IPS DF 6.9 (cell line): ENCODE measurements around the gene DAAM1.

Experiments used
- DNase-seq: peaks from one replicate; pipeline ENCODE4 v3.0.0-alpha.2; 2013; ENCODE audit warnings: low read depth, low spot score
- H3K27ac ChIP-seq: one replicate; pipeline ENCODE4 v1.5.1; 2013; ENCODE audit warnings: low read length, control low read depth
- H3K27me3 ChIP-seq: 2 replicates; pipeline ENCODE4 v1.6.1; 2013; ENCODE audit warnings: mild to moderate bottlenecking, low read length; ENCODE audit not compliant: control insufficient read depth, insufficient read depth
- H3K36me3 ChIP-seq: 2 replicates; pipeline ENCODE4 v1.6.1; 2013; ENCODE audit warnings: low read length; ENCODE audit not compliant: control insufficient read depth, insufficient read depth
- H3K4me1 ChIP-seq: 2 replicates; pipeline ENCODE4 v1.6.1; 2013; ENCODE audit warnings: low read length; ENCODE audit not compliant: control insufficient read depth, insufficient read depth
- H3K4me3 ChIP-seq: 2 replicates; pipeline ENCODE4 v1.5.1; 2013; ENCODE audit warnings: mild to moderate bottlenecking, low read length
- H3K9me3 ChIP-seq: 2 replicates; pipeline ENCODE4 v1.6.1; 2013; ENCODE audit warnings: low read length, inconsistent platforms; ENCODE audit not compliant: control insufficient read depth, insufficient read depth
- WGBS: extraction: QIAGEN DNeasy Blood & Tissue Kit; methylation state at CpG from one replicate; pipeline ENCODE4 v1.1.7; 2013; ENCODE audit warnings: mixed read lengths, missing lambda C conversion rate; ENCODE audit not compliant: insufficient read length, insufficient coverage; 5-methylcytosine and 5-hydroxymethylcytosine counted together

DAAM1 gene

GRCh38 chr14:59200195-59200594, 11.7 kb downstream of the DAAM1 start:
- H3K4me3 ChIP-seq, result no peak overlapping the region

GRCh38 chr14:59202031-59202430, 13.6 kb downstream of the DAAM1 start:
- Histone ChIP-seq H3K4me3 (no peak overlapping the region), H3K9me3 (no peaks in the 10 kb centered on the region), H3K4me1 (no peaks in the 10 kb centered on the region), H3K27ac (no peak overlapping the region), H3K27me3 (no peaks in the 10 kb centered on the region), H3K36me3 (no peaks in the 10 kb centered on the region)
- no CpG with 5 or more reads among the region's 4 CpGs for WGBS
- DNase-seq, result no peak

More at GRCh38 chr14:59200195-59200594, 11.7 kb downstream of the DAAM1 start:
- H3K27me3 ChIP-seq, result no peaks in the 10 kb centered on the region
- no peaks in the 10 kb centered on the region for H3K4me1 ChIP-seq
- no peaks in the 10 kb centered on the region for H3K36me3 ChIP-seq
- no peaks in the 10 kb centered on the region for H3K9me3 ChIP-seq
- H3K27ac ChIP-seq, result no peak overlapping the region
- no peak for DNase-seq

GRCh38 chr14:59204305-59204704, 15.8 kb downstream of the DAAM1 start:
- H3K9me3 ChIP-seq, result no peaks in the 10 kb centered on the region
- H3K4me3 ChIP-seq, result no peak overlapping the region
- no peaks in the 10 kb centered on the region for H3K36me3 ChIP-seq
- H3K27ac ChIP-seq, result no peak overlapping the region
- no peaks in the 10 kb centered on the region for H3K4me1 ChIP-seq
- no CpG with 5 or more reads among the region's 2 CpGs for WGBS
- H3K27me3 ChIP-seq, result no peaks in the 10 kb centered on the region
- no peak for DNase-seq

- no peak for DNase-seq
- Histone ChIP-seq H3K9me3 (no peaks in the 10 kb centered on the region), H3K4me3 (no peak overlapping the region), H3K4me1 (peaks cover 2% of the 10 kb centered on the region), H3K27me3 (no peaks in the 10 kb centered on the region), H3K27ac (no peak overlapping the region), H3K36me3 (no peaks in the 10 kb centered on the region)
- WGBS, result no CpG with 5 or more reads among the region's 2 CpGs
Measured at GRCh38 chr14:59206892-59207291, 18.4 kb downstream of the DAAM1 start.

- no CpG with 5 or more reads among the region's 5 CpGs for WGBS
- H3K27ac ChIP-seq, result no peak overlapping the region
- DNase-seq, result no peak
Measured at GRCh38 chr14:59207506-59207933, 19.1 kb downstream of the DAAM1 start.

GRCh38 chr14:59208224-59208814, 19.9 kb downstream of the DAAM1 start:
- Histone ChIP-seq H3K27ac (no peak overlapping the region), H3K4me3 (no peak overlapping the region), H3K9me3 (no peaks in the 10 kb centered on the region), H3K36me3 (no peaks in the 10 kb centered on the region), H3K4me1 (peaks cover 4% of the 10 kb centered on the region), H3K27me3 (no peaks in the 10 kb centered on the region)
- no peak for DNase-seq
- WGBS, result no CpG with 5 or more reads among the region's 6 CpGs

More at GRCh38 chr14:59207506-59207933, 19.1 kb downstream of the DAAM1 start:
- Histone ChIP-seq H3K36me3 (no peaks in the 10 kb centered on the region), H3K27me3 (no peaks in the 10 kb centered on the region), H3K4me1 (peaks cover 4% of the 10 kb centered on the region), H3K9me3 (no peaks in the 10 kb centered on the region), H3K4me3 (no peak overlapping the region)

- H3K4me3 ChIP-seq, result no peak overlapping the region
- H3K9me3 ChIP-seq, result no peaks in the 10 kb centered on the region
- H3K36me3 ChIP-seq, result no peaks in the 10 kb centered on the region
- H3K4me1 ChIP-seq, result peaks cover 4% of the 10 kb centered on the region
- H3K27me3 ChIP-seq, result no peaks in the 10 kb centered on the region
- H3K27ac ChIP-seq, result no peak overlapping the region
- no peak for DNase-seq
- no CpG with 5 or more reads among the region's 1 CpG for WGBS
Measured at GRCh38 chr14:59208954-59209353, 20.5 kb downstream of the DAAM1 start.

- Histone ChIP-seq H3K4me1 (peaks cover 4% of the 10 kb centered on the region), H3K36me3 (no peaks in the 10 kb centered on the region), H3K27ac (no peak overlapping the region), H3K9me3 (no peaks in the 10 kb centered on the region), H3K27me3 (no peaks in the 10 kb centered on the region), H3K4me3 (no peak overlapping the region)
- no peak for DNase-seq
Measured at GRCh38 chr14:59210621-59211020, 22.2 kb downstream of the DAAM1 start.

GRCh38 chr14:59213368-59214315, 25.2 kb downstream of the DAAM1 start:
- Histone ChIP-seq H3K4me1 (peaks cover 4% of the 10 kb centered on the region), H3K36me3 (no peaks in the 10 kb centered on the region), H3K27ac (no peak overlapping the region), H3K4me3 (no peak overlapping the region), H3K27me3 (no peaks in the 10 kb centered on the region), H3K9me3 (no peaks in the 10 kb centered on the region)
- no CpG with 5 or more reads among the region's 7 CpGs for WGBS
- no peak for DNase-seq

GRCh38 chr14:59214702-59215302, 26.3 kb downstream of the DAAM1 start:
- H3K27ac ChIP-seq, result no peak overlapping the region
- H3K36me3 ChIP-seq, result no peaks in the 10 kb centered on the region
- peaks cover 4% of the 10 kb centered on the region for H3K4me1 ChIP-seq
- no peaks in the 10 kb centered on the region for H3K27me3 ChIP-seq
- no CpG with 5 or more reads among the region's 3 CpGs for WGBS
- no peak for DNase-seq
- no peaks in the 10 kb centered on the region for H3K9me3 ChIP-seq
- no peak overlapping the region for H3K4me3 ChIP-seq
